H1 (cell line): ENCODE results near the gene CFAP97D2. TPM values are rescaled to one million over a fixed set of nuclear protein-coding genes. Genes with fewer than 3 reads are reported as not detected.

Experiments
- CBX8 ChIP-seq: fragments of 300-800, 300-1000 bp; sonication (generic); IDR thresholded peaks from 2 replicates; pipeline ENCODE4 v1.7.1; 2016; ENCODE audit warnings: low read depth, low read length, borderline replicate concordance
- CREB1 ChIP-seq: IDR thresholded peaks from 2 replicates; pipeline ENCODE4 v1.6.1; 2012; ENCODE audit warnings: inconsistent platforms
- EGR1 ChIP-seq: IDR thresholded peaks from 2 replicates; pipeline ENCODE4 v1.6.1; 2011; ENCODE audit warnings: low read depth, low read length, borderline replicate concordance
- JUND ChIP-seq: IDR thresholded peaks from 2 replicates; pipeline ENCODE4 v1.6.1; 2011; ENCODE audit warnings: mild to moderate bottlenecking, improper control_type of control experiment, low read length
- KDM4A ChIP-seq: IDR thresholded peaks from one replicate; pipeline ENCODE4 v1.7.1; 2012; ENCODE audit warnings: low read depth, mild to moderate bottlenecking, moderate library complexity, low read length, inconsistent platforms; ENCODE audit not compliant: severe bottlenecking
- SP4 ChIP-seq: IDR thresholded peaks from 2 replicates; pipeline ENCODE4 v1.6.1; 2012; ENCODE audit warnings: low read length, inconsistent platforms
- ZNF274 ChIP-seq: IDR thresholded peaks from 2 replicates; pipeline ENCODE4 v1.7.0; 2012; ENCODE audit warnings: low read length, borderline replicate concordance; ENCODE audit errors: extremely low read depth
- polyA plus RNA-seq, 7 experiments: library from polyadenylated mRNA; depleted of rRNA in 3 of 7; stranded (reverse) in 5 of 7; unstranded in 2 of 7; fragments of >200 nt in 5 of 7; fragments of 200-250 nt in 2 of 7; gene quantifications; 1 replicate in 5 of 7; 2 replicates in 1 of 7; 4 replicates in 1 of 7; pipeline versions ENCODE4 v1.2.1 to v1.2.3, GENCODE V29; 2011 to 2013; ENCODE audit warnings: missing spikeins in 2 of 7, mixed read lengths in 2 of 7
- total RNA-seq: library from RNA; stranded (reverse); fragmentation: NEBNext Ultra II Directional; extraction: Animal tissue kit (Norgen Biotek cat#: 25700); gene quantifications from 2 replicates; pipeline ENCODE4 v1.2.1, GENCODE V29; 2021
- TF ChIP-seq, protein P1 (sequence below): fragments of 300-600 bp; sonication (generic); IDR thresholded peaks from 2 replicates; pipeline ENCODE4 v1.7.1; 2012; ENCODE audit warnings: low read length, moderate library complexity, mild to moderate bottlenecking, inconsistent platforms; ENCODE audit not compliant: insufficient replicate concordance
- TF ChIP-seq, protein P2 (sequence below): IDR thresholded peaks from 2 replicates; pipeline ENCODE4 v1.6.1; 2011; ENCODE audit warnings: low read depth, mild to moderate bottlenecking, low read length; ENCODE audit not compliant: insufficient read depth

CFAP97D2 gene
- total and polyA plus RNA-seq, 2 of the 8 experiments (the other 6 are each of a cell fraction or from before 2014, with no cell fraction given), result not detected

DNA sequence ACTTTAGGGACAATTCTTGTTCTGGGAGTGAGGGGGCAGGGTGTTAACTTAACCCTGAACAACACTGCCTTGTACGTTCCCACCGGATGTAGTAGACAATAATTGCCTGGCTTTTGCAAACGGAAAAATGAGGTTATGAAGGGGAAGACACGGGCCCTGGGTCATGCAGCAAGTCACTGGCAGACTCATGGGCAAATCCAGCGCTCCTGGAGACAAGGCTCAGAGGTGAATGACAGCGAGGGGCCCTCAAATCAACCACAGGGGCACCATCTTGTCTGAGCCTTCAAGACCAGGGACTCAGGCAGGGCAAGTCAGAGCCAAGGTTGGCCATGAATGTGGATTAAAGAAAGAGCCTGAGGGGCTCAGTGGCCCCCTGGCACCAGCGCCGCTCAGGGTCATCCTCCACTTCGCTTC, 49.4 kb upstream of the CFAP97D2 start (continued):
- TF ChIP-seq, protein P1, sequence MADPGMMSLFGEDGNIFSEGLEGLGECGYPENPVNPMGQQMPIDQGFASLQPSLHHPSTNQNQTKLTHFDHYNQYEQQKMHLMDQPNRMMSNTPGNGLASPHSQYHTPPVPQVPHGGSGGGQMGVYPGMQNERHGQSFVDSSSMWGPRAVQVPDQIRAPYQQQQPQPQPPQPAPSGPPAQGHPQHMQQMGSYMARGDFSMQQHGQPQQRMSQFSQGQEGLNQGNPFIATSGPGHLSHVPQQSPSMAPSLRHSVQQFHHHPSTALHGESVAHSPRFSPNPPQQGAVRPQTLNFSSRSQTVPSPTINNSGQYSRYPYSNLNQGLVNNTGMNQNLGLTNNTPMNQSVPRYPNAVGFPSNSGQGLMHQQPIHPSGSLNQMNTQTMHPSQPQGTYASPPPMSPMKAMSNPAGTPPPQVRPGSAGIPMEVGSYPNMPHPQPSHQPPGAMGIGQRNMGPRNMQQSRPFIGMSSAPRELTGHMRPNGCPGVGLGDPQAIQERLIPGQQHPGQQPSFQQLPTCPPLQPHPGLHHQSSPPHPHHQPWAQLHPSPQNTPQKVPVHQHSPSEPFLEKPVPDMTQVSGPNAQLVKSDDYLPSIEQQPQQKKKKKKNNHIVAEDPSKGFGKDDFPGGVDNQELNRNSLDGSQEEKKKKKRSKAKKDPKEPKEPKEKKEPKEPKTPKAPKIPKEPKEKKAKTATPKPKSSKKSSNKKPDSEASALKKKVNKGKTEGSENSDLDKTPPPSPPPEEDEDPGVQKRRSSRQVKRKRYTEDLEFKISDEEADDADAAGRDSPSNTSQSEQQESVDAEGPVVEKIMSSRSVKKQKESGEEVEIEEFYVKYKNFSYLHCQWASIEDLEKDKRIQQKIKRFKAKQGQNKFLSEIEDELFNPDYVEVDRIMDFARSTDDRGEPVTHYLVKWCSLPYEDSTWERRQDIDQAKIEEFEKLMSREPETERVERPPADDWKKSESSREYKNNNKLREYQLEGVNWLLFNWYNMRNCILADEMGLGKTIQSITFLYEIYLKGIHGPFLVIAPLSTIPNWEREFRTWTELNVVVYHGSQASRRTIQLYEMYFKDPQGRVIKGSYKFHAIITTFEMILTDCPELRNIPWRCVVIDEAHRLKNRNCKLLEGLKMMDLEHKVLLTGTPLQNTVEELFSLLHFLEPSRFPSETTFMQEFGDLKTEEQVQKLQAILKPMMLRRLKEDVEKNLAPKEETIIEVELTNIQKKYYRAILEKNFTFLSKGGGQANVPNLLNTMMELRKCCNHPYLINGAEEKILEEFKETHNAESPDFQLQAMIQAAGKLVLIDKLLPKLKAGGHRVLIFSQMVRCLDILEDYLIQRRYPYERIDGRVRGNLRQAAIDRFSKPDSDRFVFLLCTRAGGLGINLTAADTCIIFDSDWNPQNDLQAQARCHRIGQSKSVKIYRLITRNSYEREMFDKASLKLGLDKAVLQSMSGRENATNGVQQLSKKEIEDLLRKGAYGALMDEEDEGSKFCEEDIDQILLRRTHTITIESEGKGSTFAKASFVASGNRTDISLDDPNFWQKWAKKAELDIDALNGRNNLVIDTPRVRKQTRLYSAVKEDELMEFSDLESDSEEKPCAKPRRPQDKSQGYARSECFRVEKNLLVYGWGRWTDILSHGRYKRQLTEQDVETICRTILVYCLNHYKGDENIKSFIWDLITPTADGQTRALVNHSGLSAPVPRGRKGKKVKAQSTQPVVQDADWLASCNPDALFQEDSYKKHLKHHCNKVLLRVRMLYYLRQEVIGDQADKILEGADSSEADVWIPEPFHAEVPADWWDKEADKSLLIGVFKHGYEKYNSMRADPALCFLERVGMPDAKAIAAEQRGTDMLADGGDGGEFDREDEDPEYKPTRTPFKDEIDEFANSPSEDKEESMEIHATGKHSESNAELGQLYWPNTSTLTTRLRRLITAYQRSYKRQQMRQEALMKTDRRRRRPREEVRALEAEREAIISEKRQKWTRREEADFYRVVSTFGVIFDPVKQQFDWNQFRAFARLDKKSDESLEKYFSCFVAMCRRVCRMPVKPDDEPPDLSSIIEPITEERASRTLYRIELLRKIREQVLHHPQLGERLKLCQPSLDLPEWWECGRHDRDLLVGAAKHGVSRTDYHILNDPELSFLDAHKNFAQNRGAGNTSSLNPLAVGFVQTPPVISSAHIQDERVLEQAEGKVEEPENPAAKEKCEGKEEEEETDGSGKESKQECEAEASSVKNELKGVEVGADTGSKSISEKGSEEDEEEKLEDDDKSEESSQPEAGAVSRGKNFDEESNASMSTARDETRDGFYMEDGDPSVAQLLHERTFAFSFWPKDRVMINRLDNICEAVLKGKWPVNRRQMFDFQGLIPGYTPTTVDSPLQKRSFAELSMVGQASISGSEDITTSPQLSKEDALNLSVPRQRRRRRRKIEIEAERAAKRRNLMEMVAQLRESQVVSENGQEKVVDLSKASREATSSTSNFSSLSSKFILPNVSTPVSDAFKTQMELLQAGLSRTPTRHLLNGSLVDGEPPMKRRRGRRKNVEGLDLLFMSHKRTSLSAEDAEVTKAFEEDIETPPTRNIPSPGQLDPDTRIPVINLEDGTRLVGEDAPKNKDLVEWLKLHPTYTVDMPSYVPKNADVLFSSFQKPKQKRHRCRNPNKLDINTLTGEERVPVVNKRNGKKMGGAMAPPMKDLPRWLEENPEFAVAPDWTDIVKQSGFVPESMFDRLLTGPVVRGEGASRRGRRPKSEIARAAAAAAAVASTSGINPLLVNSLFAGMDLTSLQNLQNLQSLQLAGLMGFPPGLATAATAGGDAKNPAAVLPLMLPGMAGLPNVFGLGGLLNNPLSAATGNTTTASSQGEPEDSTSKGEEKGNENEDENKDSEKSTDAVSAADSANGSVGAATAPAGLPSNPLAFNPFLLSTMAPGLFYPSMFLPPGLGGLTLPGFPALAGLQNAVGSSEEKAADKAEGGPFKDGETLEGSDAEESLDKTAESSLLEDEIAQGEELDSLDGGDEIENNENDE, result no peak
- TF ChIP-seq SP4, result no peak
- TF ChIP-seq EGR1, result no peak
- TF ChIP-seq, protein P2, sequence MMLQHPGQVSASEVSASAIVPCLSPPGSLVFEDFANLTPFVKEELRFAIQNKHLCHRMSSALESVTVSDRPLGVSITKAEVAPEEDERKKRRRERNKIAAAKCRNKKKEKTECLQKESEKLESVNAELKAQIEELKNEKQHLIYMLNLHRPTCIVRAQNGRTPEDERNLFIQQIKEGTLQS, result no peak
- TF ChIP-seq KDM4A, result no peak
- TF ChIP-seq CBX8, result no peak
- no peak for TF ChIP-seq JUND
- no peak for TF ChIP-seq ZNF274
- TF ChIP-seq CREB1, result no peak
